Neutrophil (primary cell): ENCODE measurements around the gene HOXA2.

Experiments
- H3K27ac ChIP-seq: fragments of 200-600 bp; sonication (generic); 2 replicates; pipeline ENCODE4 v1.5.1; 2016; ENCODE audit warnings: mild to moderate bottlenecking, moderate library complexity
- H3K27me3 ChIP-seq: fragments of 200-600 bp; sonication (generic); 2 replicates; pipeline ENCODE4 v1.6.0; 2016; ENCODE audit warnings: mild to moderate bottlenecking
- H3K36me3 ChIP-seq: fragments of 200-600 bp; sonication (generic); 2 replicates; pipeline ENCODE4 v1.5.1; 2017
- H3K4me1 ChIP-seq, 2 experiments: fragments of 200-600 bp in 1 of 2; sonication (generic) in 1 of 2; 1 replicate in 1 of 2; 2 replicates in 1 of 2; pipeline versions ENCODE4 v1.5.1 to v1.6.1; 2013 to 2016; ENCODE audit warnings: low read depth in 1 of 2, low read length in 1 of 2, mild to moderate bottlenecking in 1 of 2, moderate library complexity in 1 of 2; ENCODE audit not compliant: control insufficient read depth in 1 of 2, insufficient read depth in 1 of 2
- H3K4me3 ChIP-seq, 2 experiments: fragments of 200-600 bp in 1 of 2; sonication (generic) in 1 of 2; 1 replicate in 1 of 2; 2 replicates in 1 of 2; pipeline ENCODE4 v1.5.1; 2013 to 2016; ENCODE audit warnings: low read depth in 1 of 2, low read length in 1 of 2, mild to moderate bottlenecking in 1 of 2, moderate library complexity in 1 of 2
- H3K9me3 ChIP-seq: fragments of 200-600 bp; sonication (generic); 2 replicates; pipeline ENCODE4 v1.5.1; 2016
- TF ChIP-seq, protein P1 (sequence below): fragments of 200-600 bp; sonication (generic); IDR thresholded peaks from 2 replicates; pipeline ENCODE4 v1.5.1; 2016; ENCODE audit warnings: antibody characterized with exemption

The HOXA2 gene

DNA sequence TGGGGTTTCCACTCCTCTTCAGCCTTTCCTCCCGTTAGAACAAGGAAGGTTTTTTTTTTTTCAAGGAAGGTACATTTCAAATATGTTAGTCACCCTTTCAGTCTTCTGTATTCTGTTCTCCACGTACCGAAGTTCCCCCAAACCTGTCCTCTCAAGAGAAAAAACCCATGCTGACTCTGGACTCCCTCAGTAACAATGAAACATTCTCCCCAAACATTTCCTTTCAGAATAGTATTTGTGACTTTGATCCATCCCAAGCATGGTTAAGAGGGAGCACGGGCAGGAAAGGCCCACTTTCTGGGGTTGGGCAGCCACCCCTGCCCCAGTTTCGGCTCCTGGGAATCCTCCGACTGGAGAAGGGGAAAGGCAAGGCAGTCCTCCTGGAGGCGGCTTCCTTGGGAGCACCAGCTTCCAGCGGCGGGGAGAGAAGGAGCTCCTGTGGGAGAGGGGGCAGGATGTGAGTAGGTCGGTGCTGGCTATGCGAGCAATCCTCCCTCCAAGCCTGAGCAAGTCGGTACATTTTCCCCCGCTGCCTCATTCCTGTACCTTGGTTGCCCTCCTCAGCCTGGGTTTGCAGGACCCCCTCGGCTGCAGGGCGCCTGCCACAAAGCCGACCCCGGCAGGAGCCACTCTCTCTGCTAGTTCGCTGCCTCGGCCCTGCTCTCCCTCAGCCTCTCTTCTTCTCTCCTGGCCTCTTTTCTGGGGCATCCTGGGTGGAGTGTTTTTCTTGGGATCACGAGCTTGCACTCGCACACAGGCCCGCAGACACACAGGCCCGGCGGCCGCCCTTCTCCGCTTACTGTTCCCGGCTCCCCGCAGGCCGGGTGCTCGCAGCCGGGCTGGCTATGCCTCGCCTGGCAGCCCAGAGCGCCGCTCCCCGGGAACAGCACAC, 4.6 kb downstream of the HOXA2 start:
- Histone ChIP-seq H3K4me3 (peak overlapping the region; percentile 95 to 99), H3K27me3 (peaks cover 84% of the 10 kb centered on the region), H3K4me1 (peaks cover 32 to 50% of the 10 kb centered on the region in 2 experiments), H3K9me3 (no peaks in the 10 kb centered on the region), H3K27ac (peak overlapping the region; percentile 96), H3K36me3 (peaks cover 36% of the 10 kb centered on the region)
- TF ChIP-seq, protein P1, sequence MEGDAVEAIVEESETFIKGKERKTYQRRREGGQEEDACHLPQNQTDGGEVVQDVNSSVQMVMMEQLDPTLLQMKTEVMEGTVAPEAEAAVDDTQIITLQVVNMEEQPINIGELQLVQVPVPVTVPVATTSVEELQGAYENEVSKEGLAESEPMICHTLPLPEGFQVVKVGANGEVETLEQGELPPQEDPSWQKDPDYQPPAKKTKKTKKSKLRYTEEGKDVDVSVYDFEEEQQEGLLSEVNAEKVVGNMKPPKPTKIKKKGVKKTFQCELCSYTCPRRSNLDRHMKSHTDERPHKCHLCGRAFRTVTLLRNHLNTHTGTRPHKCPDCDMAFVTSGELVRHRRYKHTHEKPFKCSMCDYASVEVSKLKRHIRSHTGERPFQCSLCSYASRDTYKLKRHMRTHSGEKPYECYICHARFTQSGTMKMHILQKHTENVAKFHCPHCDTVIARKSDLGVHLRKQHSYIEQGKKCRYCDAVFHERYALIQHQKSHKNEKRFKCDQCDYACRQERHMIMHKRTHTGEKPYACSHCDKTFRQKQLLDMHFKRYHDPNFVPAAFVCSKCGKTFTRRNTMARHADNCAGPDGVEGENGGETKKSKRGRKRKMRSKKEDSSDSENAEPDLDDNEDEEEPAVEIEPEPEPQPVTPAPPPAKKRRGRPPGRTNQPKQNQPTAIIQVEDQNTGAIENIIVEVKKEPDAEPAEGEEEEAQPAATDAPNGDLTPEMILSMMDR: no peak

DNA sequence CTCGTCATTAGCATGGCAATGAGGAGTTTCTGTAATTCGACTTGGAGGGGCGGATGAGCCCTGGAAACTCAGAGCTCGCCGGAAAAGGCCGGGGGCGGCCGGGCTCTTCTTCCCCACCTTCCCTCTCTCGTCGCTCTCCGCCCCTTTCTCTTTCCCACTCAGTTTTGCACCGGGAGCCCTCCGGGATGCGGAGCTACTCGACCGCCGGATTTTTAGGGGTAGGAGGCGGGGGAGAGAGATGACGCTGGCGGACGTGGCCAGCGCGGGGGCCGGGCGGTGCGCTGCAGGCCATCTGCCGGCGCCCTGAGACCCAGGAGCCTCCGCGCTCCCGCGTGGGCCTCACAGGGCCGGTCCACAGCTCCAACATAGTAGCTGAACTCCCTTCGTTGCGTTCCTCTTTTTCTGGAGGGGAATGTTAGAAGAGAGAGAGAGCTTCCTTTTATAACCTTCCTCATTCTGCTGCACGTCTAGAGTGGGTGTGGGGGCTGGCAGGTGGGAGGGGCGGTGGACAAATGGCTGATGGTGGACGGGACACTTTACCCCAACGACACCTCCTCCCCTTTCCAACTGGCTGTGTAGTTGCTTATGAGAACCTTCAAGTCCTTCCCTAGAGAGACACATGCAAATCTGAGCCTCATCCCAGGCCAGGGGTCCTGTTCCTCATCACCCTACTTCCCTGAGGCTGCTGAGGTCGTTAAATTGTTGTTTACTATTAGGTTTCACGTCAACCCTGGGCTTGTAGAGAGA, 5.5 kb downstream of the HOXA2 start:
- H3K4me1 ChIP-seq: peaks cover 32 to 42% of the 10 kb centered on the region in 2 experiments
- peak overlapping the region; percentile 95 to 99 for H3K4me3 ChIP-seq
- H3K9me3 ChIP-seq: no peaks in the 10 kb centered on the region
- TF ChIP-seq, protein P1: no peak
- H3K27ac ChIP-seq: peak overlapping the region; percentile 96
- peaks cover 84% of the 10 kb centered on the region for H3K27me3 ChIP-seq
- peaks cover 36% of the 10 kb centered on the region for H3K36me3 ChIP-seq

DNA sequence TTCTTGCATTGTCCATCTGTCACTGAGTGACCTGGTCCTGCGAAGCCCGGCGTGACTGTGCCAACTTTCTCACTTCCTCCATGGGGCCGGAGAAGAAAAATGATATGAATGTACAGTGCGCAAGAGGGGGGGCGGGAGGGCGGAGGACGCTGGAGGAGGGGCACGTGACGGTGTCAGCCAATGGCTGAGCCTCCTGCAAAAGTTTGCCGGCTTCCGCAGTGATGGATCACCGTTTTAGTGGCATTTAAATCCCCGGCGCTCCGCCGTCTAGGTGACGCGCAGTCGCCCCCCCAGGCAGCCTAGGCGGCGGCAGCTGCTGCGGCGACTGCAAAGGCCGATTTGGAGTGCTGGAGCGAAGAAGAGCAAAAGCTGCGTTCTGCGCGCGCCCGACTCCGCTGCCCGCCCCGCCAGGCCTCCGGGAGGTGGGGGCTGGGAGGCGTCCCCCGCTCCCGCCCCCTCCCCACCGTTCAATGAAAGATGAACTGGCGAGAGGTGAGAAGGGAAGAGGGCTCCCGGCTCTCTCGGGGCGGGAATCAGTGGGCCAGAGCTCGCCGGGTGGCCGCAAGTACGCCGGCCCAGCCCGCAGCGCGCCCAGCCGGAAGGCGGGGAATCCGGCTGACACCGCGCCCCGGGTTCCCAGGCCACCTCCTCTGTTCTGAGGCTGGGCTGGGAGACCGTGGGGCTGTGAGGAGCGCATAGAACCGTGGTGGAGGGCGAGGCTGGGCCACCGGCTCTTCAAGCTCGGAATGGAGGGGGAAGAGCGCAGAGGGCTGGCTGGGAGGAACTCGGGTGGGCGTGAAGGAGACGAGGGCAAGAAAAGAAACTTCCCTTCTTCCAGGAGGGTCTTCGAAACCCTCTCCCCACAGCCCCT, 6.4 kb downstream of the HOXA2 start, which contains the start of gene HOXA1:
HOXA1 (minus strand) TSS at position 104 of the 871 bp plus-strand sequence; CDS start at position 16, 88 bp downstream.
- Histone ChIP-seq H3K27ac (peak within 1 kb of the TSS; percentile 96), H3K36me3 (peaks cover 28% of the 10 kb centered on the region), H3K27me3 (peaks cover 84% of the 10 kb centered on the region), H3K4me3 (peak within 1 kb of the TSS; percentile 95 to 99), H3K9me3 (no peaks in the 10 kb centered on the region), H3K4me1 (peaks cover 32 to 36% of the 10 kb centered on the region in 2 experiments)
- TF ChIP-seq, protein P1: no peak

DNA sequence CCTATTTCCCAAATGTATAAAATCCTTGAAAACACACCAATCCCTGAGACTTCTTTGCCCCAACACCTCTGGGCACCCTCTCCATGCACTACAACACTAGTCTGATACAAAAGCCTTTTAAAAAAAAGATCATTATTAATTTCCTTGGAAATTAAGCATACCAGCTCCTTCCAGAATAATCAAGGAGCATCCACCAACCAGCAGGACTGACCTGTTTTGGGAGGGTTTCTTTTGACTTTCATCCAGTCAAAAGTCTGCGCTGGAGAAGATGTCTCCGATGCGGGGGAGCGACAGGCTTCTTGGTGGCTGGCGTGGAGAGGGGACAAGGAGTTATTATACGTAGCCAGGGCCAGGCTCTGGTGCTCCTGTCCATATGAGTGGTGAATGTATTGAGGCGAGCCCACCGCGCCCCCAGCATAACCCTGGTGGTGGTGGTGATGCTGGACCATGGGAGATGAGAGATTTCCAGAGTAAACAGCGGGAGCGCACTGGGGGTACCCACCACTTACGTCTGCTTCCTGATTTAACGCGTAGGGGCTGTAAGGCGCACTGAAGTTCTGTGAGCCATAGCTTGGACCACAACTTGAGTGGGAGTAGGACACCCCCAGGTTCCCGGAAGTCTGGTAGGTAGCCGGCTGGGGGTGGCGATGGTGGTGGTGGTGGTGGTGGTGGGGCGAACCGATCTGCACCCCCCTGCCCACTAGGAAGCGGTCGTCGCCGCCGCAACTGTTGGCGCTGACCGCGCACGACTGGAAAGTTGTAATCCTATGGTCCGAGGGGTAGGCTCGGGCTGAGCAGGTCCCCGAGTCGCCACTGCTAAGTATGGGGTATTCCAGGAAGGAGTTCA, 7.2 kb downstream of the HOXA2 start:
- H3K9me3 ChIP-seq: no peaks in the 10 kb centered on the region
- peaks cover 22% of the 10 kb centered on the region for H3K36me3 ChIP-seq
- peak overlapping the region; percentile 95 to 99 for H3K4me3 ChIP-seq
- H3K4me1 ChIP-seq: peaks cover 32 to 36% of the 10 kb centered on the region in 2 experiments
- H3K27ac ChIP-seq: peak overlapping the region; percentile 96
- TF ChIP-seq, protein P1: no peak
- peaks cover 84% of the 10 kb centered on the region for H3K27me3 ChIP-seq
